ENCODE measurements around the gene OR10A2.

- no peak for TF ChIP-seq ZNF274 (IDR thresholded peaks at IDR 0.05; ENCODE audit: low read depth, low read length)
- no peak for TF ChIP-seq YY1 (IDR thresholded peaks at IDR 0.05; ENCODE audit: insufficient read depth, insufficient read length)
- no peak for TF ChIP-seq SUZ12 (IDR thresholded peaks at IDR 0.05; ENCODE audit: extremely low read depth, insufficient read depth, insufficient read length)
Measured at GRCh38 chr11:6920702-6921101, 57.8 kb downstream of the OR10A2 start, which contains the start of gene OR2D3.

Measured in NT2/D1 (cell line).